Right atrium auricular region (tissue), 2 donors: Measurements from ENCODE around the gene SCN7A. TPM values are rescaled to one million over a fixed set of nuclear protein-coding genes. Genes with fewer than 3 reads are reported as not detected.

ENCODE experiments used
- DNase-seq: peaks from one replicate; pipeline ENCODE4 v3.0.0-alpha.2; 2019; ENCODE audit warnings: low spot score
- H3K27ac ChIP-seq, 2 donors: fragments of 200-600 bp; sonication (generic); 1 replicate in 1 of 2; 2 replicates in 1 of 2; pipeline ENCODE4 v1.5.1; 2016 to 2019
- H3K27me3 ChIP-seq, 2 donors: fragments of 200-600 bp; sonication (generic); one replicate each; pipeline versions ENCODE4 v1.5.1 to v1.6.0; 2017 to 2019
- H3K36me3 ChIP-seq: fragments of 200-600 bp; sonication (generic); one replicate; pipeline ENCODE4 v1.5.1; 2016
- H3K4me1 ChIP-seq, 2 donors: fragments of 200-600 bp; sonication (generic); one replicate each; pipeline versions ENCODE4 v1.5.1 to v1.6.0; 2017 to 2019
- H3K4me3 ChIP-seq, 2 donors: fragments of 200-600 bp; sonication (generic); 1 replicate in 1 of 2; 2 replicates in 1 of 2; pipeline ENCODE4 v1.5.1; 2017 to 2019; ENCODE audit warnings: mild to moderate bottlenecking in 1 of 2, moderate library complexity in 1 of 2
- H3K9me3 ChIP-seq, 2 donors: fragments of 200-600 bp; sonication (generic); one replicate each; pipeline ENCODE4 v1.5.1; 2019
- total RNA-seq, 2 donors: library from RNA; depleted of rRNA; stranded (reverse); fragments of >200 nt; gene quantifications; one replicate each; pipeline ENCODE4 v1.1.0, GENCODE V29; 2016
- TF ChIP-seq, protein P1 (sequence below), 2 donors: fragments of 200-600 bp; sonication (generic); IDR thresholded peaks; one replicate each; pipeline ENCODE4 v1.5.1; 2019; ENCODE audit warnings: antibody characterized with exemption in 2 of 2

Gene SCN7A
- total RNA-seq: 10 to 100 TPM in 1 of 2 donors, 1 to 10 TPM in 1; 6.2 to 30.6 TPM

DNA sequence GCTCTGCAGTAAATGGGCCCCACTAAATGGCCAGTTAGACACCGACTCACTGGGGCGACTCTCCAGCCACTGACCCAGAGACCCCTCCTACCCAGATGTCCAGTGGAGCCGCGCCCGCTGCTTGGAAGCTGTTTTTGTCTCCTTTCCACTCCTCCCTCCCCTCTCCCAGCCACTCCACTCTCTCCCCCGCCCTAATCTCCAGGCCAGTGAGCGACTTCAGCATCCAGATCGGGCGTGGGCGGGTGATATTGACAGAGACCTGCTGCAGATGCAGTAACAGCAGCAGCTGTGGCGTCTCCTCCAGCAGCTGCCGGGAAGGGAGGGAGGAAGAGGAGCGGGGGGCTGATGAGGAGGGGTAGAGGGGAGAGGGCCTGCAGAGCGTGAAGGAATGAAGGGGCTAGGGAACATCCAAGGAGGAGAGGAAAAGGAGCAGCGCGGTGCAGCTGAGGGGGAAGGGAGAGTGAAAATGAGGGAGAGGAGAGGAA, at the start of gene SCN7A:
TSS of gene SCN7A (minus strand) at position 110 of the 485 bp plus-strand sequence. CDS start 16,553 bp downstream, outside the sequence.
- Histone ChIP-seq H3K27ac (peak within 1 kb of the TSS; percentile 32 to 50), H3K27me3 (no peaks in the 10 kb centered on the region), H3K36me3 (no peaks in the 10 kb centered on the region), H3K4me1 (no peaks in the 10 kb centered on the region), H3K4me3 (peak within 1 kb of the TSS; percentile 40 to 51), H3K9me3 (no peaks in the 10 kb centered on the region)
- TF ChIP-seq, protein P1, sequence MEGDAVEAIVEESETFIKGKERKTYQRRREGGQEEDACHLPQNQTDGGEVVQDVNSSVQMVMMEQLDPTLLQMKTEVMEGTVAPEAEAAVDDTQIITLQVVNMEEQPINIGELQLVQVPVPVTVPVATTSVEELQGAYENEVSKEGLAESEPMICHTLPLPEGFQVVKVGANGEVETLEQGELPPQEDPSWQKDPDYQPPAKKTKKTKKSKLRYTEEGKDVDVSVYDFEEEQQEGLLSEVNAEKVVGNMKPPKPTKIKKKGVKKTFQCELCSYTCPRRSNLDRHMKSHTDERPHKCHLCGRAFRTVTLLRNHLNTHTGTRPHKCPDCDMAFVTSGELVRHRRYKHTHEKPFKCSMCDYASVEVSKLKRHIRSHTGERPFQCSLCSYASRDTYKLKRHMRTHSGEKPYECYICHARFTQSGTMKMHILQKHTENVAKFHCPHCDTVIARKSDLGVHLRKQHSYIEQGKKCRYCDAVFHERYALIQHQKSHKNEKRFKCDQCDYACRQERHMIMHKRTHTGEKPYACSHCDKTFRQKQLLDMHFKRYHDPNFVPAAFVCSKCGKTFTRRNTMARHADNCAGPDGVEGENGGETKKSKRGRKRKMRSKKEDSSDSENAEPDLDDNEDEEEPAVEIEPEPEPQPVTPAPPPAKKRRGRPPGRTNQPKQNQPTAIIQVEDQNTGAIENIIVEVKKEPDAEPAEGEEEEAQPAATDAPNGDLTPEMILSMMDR (IDR thresholded peaks at IDR 0.05): no peak
- peak; percentile 72 for DNase-seq

DNA sequence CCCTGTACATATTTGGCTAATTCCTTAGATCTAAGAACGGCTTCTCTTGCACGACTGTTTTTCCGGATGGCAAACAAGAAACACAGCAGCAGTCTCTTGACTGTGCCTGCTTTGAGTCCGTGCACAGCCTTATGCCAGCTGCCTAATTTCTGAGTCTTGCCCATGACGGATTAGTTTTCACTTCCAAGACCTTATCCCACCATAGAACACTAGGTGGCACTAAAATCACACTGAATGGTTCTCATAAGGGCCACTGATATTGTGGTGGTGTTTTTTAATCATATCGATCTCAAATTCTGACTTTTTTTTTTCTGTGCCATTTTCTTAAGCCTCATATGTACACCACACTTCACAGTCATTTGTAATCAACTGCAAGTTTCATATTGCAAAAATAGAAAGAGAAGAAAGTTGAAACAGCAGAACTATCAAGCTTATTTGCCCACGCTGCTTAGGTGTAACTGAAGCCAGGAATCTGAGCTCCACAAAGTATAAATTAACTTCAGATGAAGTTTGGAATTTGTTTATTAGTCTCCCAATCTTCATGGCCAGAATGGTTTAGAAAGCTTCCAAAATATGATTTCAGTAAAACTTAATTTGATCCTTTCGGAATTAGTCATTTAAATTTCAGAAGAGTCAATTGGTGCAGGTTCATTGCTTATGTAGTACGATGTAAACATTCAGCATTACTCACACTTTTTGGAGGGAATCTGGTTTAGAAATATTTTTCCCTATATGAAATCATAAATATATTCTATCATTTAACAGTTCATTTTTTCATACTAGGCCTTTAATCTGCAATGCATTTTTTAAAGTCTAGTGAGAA, 45.5 kb upstream of the SCN7A start:
- no peak overlapping the region for H3K4me3 ChIP-seq
- DNase-seq: no peak
- no peaks in the 10 kb centered on the region for H3K36me3 ChIP-seq
- no peak overlapping the region for H3K27ac ChIP-seq
- TF ChIP-seq, protein P1 (IDR thresholded peaks at IDR 0.05): peak; percentile 53 to 88
- no peaks in the 10 kb centered on the region for H3K27me3 ChIP-seq
- no peaks in the 10 kb centered on the region for H3K9me3 ChIP-seq
- H3K4me1 ChIP-seq: no peaks in the 10 kb centered on the region

DNA sequence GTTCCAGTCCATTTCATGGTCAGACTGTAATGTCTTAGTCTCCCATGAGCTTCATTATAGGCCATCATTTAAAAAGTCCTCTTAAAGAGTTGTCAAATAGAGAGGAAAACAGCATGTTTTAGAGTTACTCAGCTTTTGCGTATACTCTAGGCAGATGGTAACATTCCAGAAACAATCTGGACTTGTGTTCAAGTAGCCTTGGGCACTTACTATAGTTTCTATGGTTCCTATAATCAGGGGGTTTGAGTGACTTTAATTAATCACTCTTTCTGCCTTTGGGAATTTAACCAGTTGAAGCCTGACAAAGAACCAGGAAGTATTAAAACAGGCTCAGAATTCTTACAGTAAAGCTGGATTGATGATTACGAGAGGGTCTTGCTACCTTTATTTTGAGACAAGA, 42.1 kb upstream of the SCN7A start:
- TF ChIP-seq, protein P1 (IDR thresholded peaks at IDR 0.05): no peak
- Histone ChIP-seq H3K27me3 (no peaks in the 10 kb centered on the region), H3K9me3 (no peaks in the 10 kb centered on the region), H3K36me3 (no peaks in the 10 kb centered on the region), H3K4me1 (no peaks in the 10 kb centered on the region), H3K27ac (no peak overlapping the region), H3K4me3 (no peak overlapping the region)
- DNase-seq: no peak

DNA sequence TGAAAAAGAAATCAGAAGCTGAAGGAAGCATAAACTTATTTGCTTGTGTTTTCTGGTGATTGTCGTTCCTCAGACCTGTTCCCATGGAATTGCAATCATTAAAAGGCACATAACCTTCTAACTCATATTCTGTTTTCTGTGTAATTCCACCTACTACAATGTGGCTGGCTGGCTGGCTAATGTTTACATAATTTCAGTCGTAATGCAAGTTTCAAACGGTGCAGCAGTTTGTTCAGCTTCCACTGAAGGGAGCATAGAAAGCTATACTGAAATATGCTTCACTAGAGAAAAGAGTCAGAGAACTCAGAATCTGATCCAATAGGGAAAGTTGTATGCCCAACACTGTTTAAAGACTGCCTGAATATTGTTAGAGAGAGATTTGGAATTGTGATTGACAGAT, 27.1 kb upstream of the SCN7A start:
- H3K4me3 ChIP-seq: no peak overlapping the region
- no peaks in the 10 kb centered on the region for H3K36me3 ChIP-seq
- H3K9me3 ChIP-seq: no peaks in the 10 kb centered on the region
- no peak for DNase-seq
- TF ChIP-seq, protein P1 (IDR thresholded peaks at IDR 0.05): no peak
- peaks cover 0 to 8% of the 10 kb centered on the region in 2 donors for H3K4me1 ChIP-seq
- H3K27ac ChIP-seq: no peak overlapping the region
- H3K27me3 ChIP-seq: no peaks in the 10 kb centered on the region

DNA sequence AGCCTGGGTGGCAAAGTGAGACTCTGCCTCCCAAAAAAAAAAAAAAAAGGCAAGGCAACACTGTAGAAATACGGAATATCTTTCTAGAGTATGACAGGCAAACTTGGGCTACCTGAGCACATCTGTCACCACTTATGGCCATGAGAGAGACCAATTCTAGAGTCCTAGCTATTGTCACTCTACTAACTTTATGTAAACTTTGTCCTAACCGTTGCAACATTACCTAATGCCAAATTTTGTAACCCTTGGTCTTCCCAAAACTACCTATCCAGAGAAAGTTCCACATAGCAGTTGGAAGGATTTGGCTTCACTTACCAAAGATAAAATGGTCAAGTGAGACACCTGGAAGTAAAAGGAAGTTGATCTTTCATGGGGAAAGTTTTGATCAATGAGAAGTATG, 26.6 kb upstream of the SCN7A start:
- H3K27ac ChIP-seq: no peak overlapping the region
- no peaks in the 10 kb centered on the region for H3K9me3 ChIP-seq
- peaks cover 0 to 8% of the 10 kb centered on the region in 2 donors for H3K4me1 ChIP-seq
- no peak overlapping the region for H3K4me3 ChIP-seq
- H3K36me3 ChIP-seq: no peaks in the 10 kb centered on the region
- H3K27me3 ChIP-seq: no peaks in the 10 kb centered on the region
- TF ChIP-seq, protein P1 (IDR thresholded peaks at IDR 0.05): no peak
- no peak for DNase-seq
